ENCODE data around the gene MRPL40.

MRPL40 gene

GRCh38 chr22:19473578-19473977, 41.2 kb downstream of the MRPL40 start:
- Histone ChIP-seq H3K56ac (ENCODE audit: low read length) (no peak overlapping the region), H3K79me1 (ENCODE audit: low read length) (peaks cover 16% of the 10 kb centered on the region), H2BK5ac (ENCODE audit: low read length) (no peak overlapping the region), H2AK5ac (ENCODE audit: low read length) (no peak overlapping the region), H2BK120ac (ENCODE audit: low read depth, low read length) (no peak overlapping the region), H4K8ac (ENCODE audit: low read depth, low read length) (no peak overlapping the region), H3K36me3 (ENCODE audit: control insufficient read depth, insufficient read depth, low read length) (peaks cover 16% of the 10 kb centered on the region), H2BK15ac (replicated peaks; ENCODE audit: low read depth) (no peak overlapping the region), H3K27me3 (ENCODE audit: insufficient read depth, low read length, poor library complexity) (no peaks in the 10 kb centered on the region), H3K4me1 (ENCODE audit: control insufficient read depth, low read depth, low read length) (peaks cover 2% of the 10 kb centered on the region), H3K9ac (ENCODE audit: low read length) (no peak overlapping the region), H3K4me3 (ENCODE audit: low read length) (no peak overlapping the region), H3K4me2 (ENCODE audit: low read length) (no peak overlapping the region), H3K79me2 (ENCODE audit: control insufficient read depth, insufficient read depth, low read length) (peaks cover 27% of the 10 kb centered on the region), H3K18ac (ENCODE audit: low read length) (no peak overlapping the region), H3K4ac (ENCODE audit: low read depth, low read length) (no peak overlapping the region), H3K23ac (ENCODE audit: low read length) (no peak overlapping the region), H3K27ac (ENCODE audit: low read depth, low read length) (no peak overlapping the region), H4K5ac (ENCODE audit: low read length) (no peak overlapping the region)
- WGBS (ENCODE audit: extremely low coverage, insufficient coverage, low lambda C conversion rate) = no CpG with 5 or more reads among the region's 3 CpGs
- DNase-seq = no peak

GRCh38 chr22:19476023-19476422, 43.7 kb downstream of the MRPL40 start:
- Histone ChIP-seq H4K8ac (ENCODE audit: low read depth, low read length) (no peak overlapping the region), H3K36me3 (ENCODE audit: control insufficient read depth, insufficient read depth, low read length) (peaks cover 8% of the 10 kb centered on the region)
- WGBS (ENCODE audit: extremely low coverage, insufficient coverage, low lambda C conversion rate) = no CpG with 5 or more reads among the region's 3 CpGs

GRCh38 chr22:19477321-19478044, 45.1 kb downstream of the MRPL40 start:
- Histone ChIP-seq H3K79me1 (ENCODE audit: low read length) (peaks cover 26% of the 10 kb centered on the region), H3K27me3 (ENCODE audit: insufficient read depth, low read length, poor library complexity) (no peaks in the 10 kb centered on the region), H3K4me1 (ENCODE audit: control insufficient read depth, low read depth, low read length) (peaks cover 2% of the 10 kb centered on the region), H3K56ac (ENCODE audit: low read length) (no peak overlapping the region), H3K4ac (ENCODE audit: low read depth, low read length) (no peak overlapping the region), H3K18ac (ENCODE audit: low read length) (no peak overlapping the region), H2BK120ac (ENCODE audit: low read depth, low read length) (no peak overlapping the region), H2BK5ac (ENCODE audit: low read length) (no peak overlapping the region), H4K8ac (ENCODE audit: low read depth, low read length) (no peak overlapping the region), H2BK15ac (replicated peaks; ENCODE audit: low read depth) (no peak overlapping the region), H3K27ac (ENCODE audit: low read depth, low read length) (no peak overlapping the region), H3K9ac (ENCODE audit: low read length) (peak overlapping the region; percentile 68), H2AK5ac (ENCODE audit: low read length) (no peak overlapping the region), H4K5ac (ENCODE audit: low read length) (no peak overlapping the region), H3K4me2 (ENCODE audit: low read length) (peak overlapping the region; percentile 23), H3K36me3 (ENCODE audit: control insufficient read depth, insufficient read depth, low read length) (peaks cover 5% of the 10 kb centered on the region), H3K79me2 (ENCODE audit: control insufficient read depth, insufficient read depth, low read length) (peaks cover 38% of the 10 kb centered on the region), H3K23ac (ENCODE audit: low read length) (no peak overlapping the region), H3K4me3 (ENCODE audit: low read length) (no peak overlapping the region)
- no peak for DNase-seq
- WGBS (ENCODE audit: extremely low coverage, insufficient coverage, low lambda C conversion rate) = no CpG with 5 or more reads among the region's 5 CpGs

More at GRCh38 chr22:19476023-19476422, 43.7 kb downstream of the MRPL40 start:
- no peak overlapping the region for H2BK5ac ChIP-seq (ENCODE audit: low read length)
- no peak overlapping the region for H3K4ac ChIP-seq (ENCODE audit: low read depth, low read length)
- no peak overlapping the region for H3K27ac ChIP-seq (ENCODE audit: low read depth, low read length)
- H3K4me3 ChIP-seq (ENCODE audit: low read length) = no peak overlapping the region
- H3K56ac ChIP-seq (ENCODE audit: low read length) = no peak overlapping the region
- no peak overlapping the region for H3K18ac ChIP-seq (ENCODE audit: low read length)
- no peak overlapping the region for H2AK5ac ChIP-seq (ENCODE audit: low read length)
- peaks cover 38% of the 10 kb centered on the region for H3K79me2 ChIP-seq (ENCODE audit: control insufficient read depth, insufficient read depth, low read length)
- H3K27me3 ChIP-seq (ENCODE audit: insufficient read depth, low read length, poor library complexity) = no peaks in the 10 kb centered on the region
- H2BK15ac ChIP-seq (replicated peaks; ENCODE audit: low read depth) = no peak overlapping the region
- H2BK120ac ChIP-seq (ENCODE audit: low read depth, low read length) = no peak overlapping the region
- no peak overlapping the region for H3K4me2 ChIP-seq (ENCODE audit: low read length)
- peaks cover 24% of the 10 kb centered on the region for H3K79me1 ChIP-seq (ENCODE audit: low read length)
- H4K5ac ChIP-seq (ENCODE audit: low read length) = no peak overlapping the region
- no peak for DNase-seq
- peaks cover 2% of the 10 kb centered on the region for H3K4me1 ChIP-seq (ENCODE audit: control insufficient read depth, low read depth, low read length)
- H3K23ac ChIP-seq (ENCODE audit: low read length) = no peak overlapping the region
- no peak overlapping the region for H3K9ac ChIP-seq (ENCODE audit: low read length)

DNA sequence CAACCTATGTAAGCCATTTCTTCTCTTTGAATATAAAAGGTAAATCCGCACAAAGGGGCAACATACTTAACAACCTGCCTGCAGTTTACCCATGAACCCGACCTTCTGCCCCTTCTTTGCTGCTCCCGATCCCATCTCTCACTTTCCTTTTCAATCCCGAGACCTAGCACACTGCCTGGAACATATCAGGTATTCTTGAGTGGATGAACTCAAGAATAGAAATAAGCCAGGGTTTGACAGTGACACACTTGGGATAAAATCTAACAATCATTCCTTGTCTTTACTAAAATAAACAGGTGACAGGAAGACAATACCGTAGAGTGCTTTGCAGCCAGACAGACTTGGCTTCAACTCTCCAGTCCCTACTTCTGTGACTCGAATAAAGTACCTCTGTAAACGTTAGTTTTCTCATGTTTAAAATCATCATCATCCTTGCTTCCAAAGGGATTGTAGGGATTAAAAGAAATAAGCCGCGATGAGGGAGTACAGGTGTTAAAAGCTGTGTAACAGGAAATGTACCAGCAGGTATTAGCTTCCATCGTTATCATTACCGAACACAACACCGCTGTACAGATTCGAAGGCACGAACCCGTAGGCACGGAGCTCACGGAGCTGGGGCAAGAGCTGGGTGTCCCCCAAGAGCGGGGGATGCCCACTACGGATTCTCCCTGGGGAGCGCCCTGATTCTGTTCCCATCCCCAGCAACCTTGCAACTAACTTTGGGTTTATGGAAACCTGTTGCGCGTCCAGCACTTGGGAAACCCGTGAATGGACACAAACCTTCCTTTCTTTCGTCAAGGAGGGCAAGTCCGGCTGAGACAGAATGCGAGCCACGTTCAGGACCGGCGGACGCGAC, 45.9 kb downstream of the MRPL40 start:
- H2BK5ac ChIP-seq (ENCODE audit: low read length) = no peak overlapping the region
- peak overlapping the region; percentile 60 for H3K4me3 ChIP-seq (ENCODE audit: low read length)
- no peak overlapping the region for H2BK15ac ChIP-seq (replicated peaks; ENCODE audit: low read depth)
- H3K27ac ChIP-seq (ENCODE audit: low read depth, low read length) = no peak overlapping the region
- DNase-seq = peak; percentile 4
- H4K8ac ChIP-seq (ENCODE audit: low read depth, low read length) = no peak overlapping the region
- no peak overlapping the region for H3K23ac ChIP-seq (ENCODE audit: low read length)
- H3K4me1 ChIP-seq (ENCODE audit: control insufficient read depth, low read depth, low read length) = peaks cover 2% of the 10 kb centered on the region
- WGBS (ENCODE audit: extremely low coverage, insufficient coverage, low lambda C conversion rate) = no CpG with 5 or more reads among the region's 31 CpGs
- peaks cover 5% of the 10 kb centered on the region for H3K36me3 ChIP-seq (ENCODE audit: control insufficient read depth, insufficient read depth, low read length)
- H2BK120ac ChIP-seq (ENCODE audit: low read depth, low read length) = no peak overlapping the region
- H2AK5ac ChIP-seq (ENCODE audit: low read length) = no peak overlapping the region
- H3K4me2 ChIP-seq (ENCODE audit: low read length) = peak overlapping the region; percentile 23
- H3K79me1 ChIP-seq (ENCODE audit: low read length) = peaks cover 26% of the 10 kb centered on the region
- H3K4ac ChIP-seq (ENCODE audit: low read depth, low read length) = no peak overlapping the region
- peak overlapping the region; percentile 68 for H3K9ac ChIP-seq (ENCODE audit: low read length)
- peak overlapping the region; percentile 83 for H3K18ac ChIP-seq (ENCODE audit: low read length)
- no peaks in the 10 kb centered on the region for H3K27me3 ChIP-seq (ENCODE audit: insufficient read depth, low read length, poor library complexity)
- peak overlapping the region; percentile 83 for H3K56ac ChIP-seq (ENCODE audit: low read length)
- H3K79me2 ChIP-seq (ENCODE audit: control insufficient read depth, insufficient read depth, low read length) = peaks cover 38% of the 10 kb centered on the region
- no peak overlapping the region for H4K5ac ChIP-seq (ENCODE audit: low read length)

GRCh38 chr22:19478901-19479354, 46.6 kb downstream of the MRPL40 start, which contains the start of gene UFD1:
Gene UFD1 (minus strand): TSS chr22:19479193. CDS start chr22:19479085, 108 bp downstream.
- H2BK120ac ChIP-seq (ENCODE audit: low read depth, low read length) = peak within 1 kb of the TSS; percentile 31
- H3K56ac ChIP-seq (ENCODE audit: low read length) = peak within 1 kb of the TSS; percentile 92
- peaks cover 3% of the 10 kb centered on the region for H3K36me3 ChIP-seq (ENCODE audit: control insufficient read depth, insufficient read depth, low read length)
- no peak within 1 kb of the TSS for H2AK5ac ChIP-seq (ENCODE audit: low read length)
- peak within 1 kb of the TSS; percentile 83 for H3K18ac ChIP-seq (ENCODE audit: low read length)
- no peak within 1 kb of the TSS for H4K8ac ChIP-seq (ENCODE audit: low read depth, low read length)
- DNase-seq = peak; percentile 86
- H2BK15ac ChIP-seq (replicated peaks; ENCODE audit: low read depth) = no peak within 1 kb of the TSS
- peaks cover 22% of the 10 kb centered on the region for H3K79me1 ChIP-seq (ENCODE audit: low read length)
- no peaks in the 10 kb centered on the region for H3K27me3 ChIP-seq (ENCODE audit: insufficient read depth, low read length, poor library complexity)
- peaks cover 38% of the 10 kb centered on the region for H3K79me2 ChIP-seq (ENCODE audit: control insufficient read depth, insufficient read depth, low read length)
- no peak within 1 kb of the TSS for H3K23ac ChIP-seq (ENCODE audit: low read length)
- H2BK5ac ChIP-seq (ENCODE audit: low read length) = peak within 1 kb of the TSS; percentile 87
- peak within 1 kb of the TSS; percentile 59 for H3K4me2 ChIP-seq (ENCODE audit: low read length)
- H3K4me3 ChIP-seq (ENCODE audit: low read length) = peak within 1 kb of the TSS; percentile 84
- WGBS (ENCODE audit: extremely low coverage, insufficient coverage, low lambda C conversion rate) = no CpG with 5 or more reads among the region's 42 CpGs
- H3K9ac ChIP-seq (ENCODE audit: low read length) = peak within 1 kb of the TSS; percentile 87
- no peak within 1 kb of the TSS for H4K5ac ChIP-seq (ENCODE audit: low read length)
- peaks cover 2% of the 10 kb centered on the region for H3K4me1 ChIP-seq (ENCODE audit: control insufficient read depth, low read depth, low read length)
- H3K4ac ChIP-seq (ENCODE audit: low read depth, low read length) = no peak within 1 kb of the TSS
- peak within 1 kb of the TSS; percentile 65 for H3K27ac ChIP-seq (ENCODE audit: low read depth, low read length)

Measured in mesendoderm (in vitro differentiated cells).